Smooth muscle cell (in vitro differentiated cells): ENCODE results near the gene TIMM8B. TPM values are rescaled to one million over a fixed set of nuclear protein-coding genes. Genes with fewer than 3 reads are reported as not detected.

Source experiments
- DNase-seq: peaks from one replicate; lab custom pipeline; 2025; ENCODE audit not compliant: unreplicated experiment; lab: John Stamatoyannopoulos, UW
- H2AFZ ChIP-seq: fragments of 200-600 bp; sonication (generic); 2 replicates; pipeline ENCODE4 v1.6.0; 2016; ENCODE audit warnings: antibody characterized with exemption, low read depth, mild to moderate bottlenecking
- H3F3A ChIP-seq: fragments of 200-600 bp; sonication (generic); 2 replicates; pipeline ENCODE4 v1.6.0; 2017; ENCODE audit warnings: antibody characterized with exemption, low read depth
- H3K27ac ChIP-seq: fragments of 200-600 bp; sonication (generic); 2 replicates; pipeline ENCODE4 v1.5.1; 2016; ENCODE audit warnings: low read depth, mild to moderate bottlenecking
- H3K27me3 ChIP-seq: fragments of 200-600 bp; sonication (generic); 2 replicates; pipeline ENCODE4 v1.6.1; 2016; ENCODE audit warnings: low read depth, mild to moderate bottlenecking
- H3K36me3 ChIP-seq: fragments of 200-600 bp; sonication (generic); 2 replicates; pipeline ENCODE4 v1.5.1; 2016; ENCODE audit warnings: low read depth
- H3K4me1 ChIP-seq: fragments of 200-600 bp; sonication (generic); 2 replicates; pipeline ENCODE4 v1.5.1; 2016; ENCODE audit warnings: low read depth
- H3K4me2 ChIP-seq: fragments of 200-600 bp; sonication (generic); 2 replicates; pipeline ENCODE4 v1.6.0; 2016; ENCODE audit warnings: mild to moderate bottlenecking
- H3K4me3 ChIP-seq: fragments of 200-600 bp; sonication (generic); 2 replicates; pipeline ENCODE4 v1.5.1; 2016; ENCODE audit warnings: mild to moderate bottlenecking
- H3K79me2 ChIP-seq: fragments of 200-600 bp; sonication (generic); 2 replicates; pipeline ENCODE4 v1.6.0; 2016; ENCODE audit warnings: low read depth, mild to moderate bottlenecking
- H3K9ac ChIP-seq: fragments of 200-600 bp; sonication (generic); 2 replicates; pipeline ENCODE4 v1.6.0; 2016; ENCODE audit warnings: low read depth
- H3K9me3 ChIP-seq: fragments of 200-600 bp; sonication (generic); replicated peaks from 2 replicates; pipeline ENCODE4 v1.5.1; 2016; ENCODE audit warnings: low read depth
- H4K20me1 ChIP-seq: fragments of 200-600 bp; sonication (generic); 2 replicates; pipeline ENCODE4 v1.6.0; 2016; ENCODE audit warnings: low read depth
- WGBS: methylation state at CpG from one replicate; pipeline ENCODE4 v1.1.7; 2016; ENCODE audit warnings: low lambda C conversion rate; 5-methylcytosine and 5-hydroxymethylcytosine counted together
- polyA plus RNA-seq: library from polyadenylated mRNA; unstranded; fragments of >200 nt; fragmentation: Nextera tagmentation; extraction: Ambion mirVana; gene quantifications from 2 replicates; pipeline ENCODE4 v1.2.1, GENCODE V29; 2016
- total RNA-seq: library from RNA; depleted of rRNA; stranded (reverse); fragments of >200 nt; gene quantifications from 2 replicates; pipeline ENCODE4 v1.2.3, GENCODE V29; 2014
- TF ChIP-seq, protein P1 (sequence below): fragments of 200-600 bp; sonication (generic); IDR thresholded peaks from 2 replicates; pipeline ENCODE4 v1.5.1; 2017; ENCODE audit warnings: borderline replicate concordance, mild to moderate bottlenecking, antibody characterized with exemption; ENCODE audit not compliant: insufficient read depth, poor library complexity, severe bottlenecking

Gene TIMM8B
- total and polyA plus RNA-seq, 2 experiments from 2014 or later, result 55.7 to 79.8 TPM

DNA sequence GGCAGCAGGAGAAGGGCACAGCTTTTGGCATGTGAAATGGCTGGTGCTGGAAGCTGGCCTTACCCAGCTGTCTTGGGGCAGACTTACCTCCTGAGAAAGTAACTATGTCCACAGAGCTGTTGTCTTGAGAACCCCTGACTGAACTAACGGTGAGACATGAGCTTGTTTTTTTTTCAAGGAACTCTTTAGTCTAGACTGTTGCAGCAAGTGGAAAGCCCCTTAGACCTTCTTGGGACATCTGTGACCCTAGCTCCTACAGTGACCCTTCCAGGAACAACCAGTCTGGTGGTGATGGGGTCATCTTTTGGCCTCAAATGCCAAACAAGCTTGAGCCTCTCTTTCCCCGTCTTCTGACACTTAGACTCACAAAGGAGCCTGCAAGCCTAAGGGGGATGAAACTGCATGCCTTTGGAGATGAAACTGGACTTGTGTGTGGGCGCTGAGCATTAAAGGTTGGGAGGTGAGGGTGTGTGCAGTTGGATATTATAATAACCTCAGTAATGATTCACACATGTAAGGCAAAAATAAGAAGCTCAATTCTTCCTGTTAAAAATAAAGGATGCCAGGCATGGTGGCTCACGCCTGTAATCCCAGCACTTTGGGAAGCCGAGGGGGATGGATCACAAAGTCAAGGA, 35.5 kb upstream of the TIMM8B start:
- no peak overlapping the region for H3K27ac ChIP-seq
- no peak overlapping the region for H3K4me3 ChIP-seq
- no peaks in the 10 kb centered on the region for H4K20me1 ChIP-seq
- TF ChIP-seq, protein P1, sequence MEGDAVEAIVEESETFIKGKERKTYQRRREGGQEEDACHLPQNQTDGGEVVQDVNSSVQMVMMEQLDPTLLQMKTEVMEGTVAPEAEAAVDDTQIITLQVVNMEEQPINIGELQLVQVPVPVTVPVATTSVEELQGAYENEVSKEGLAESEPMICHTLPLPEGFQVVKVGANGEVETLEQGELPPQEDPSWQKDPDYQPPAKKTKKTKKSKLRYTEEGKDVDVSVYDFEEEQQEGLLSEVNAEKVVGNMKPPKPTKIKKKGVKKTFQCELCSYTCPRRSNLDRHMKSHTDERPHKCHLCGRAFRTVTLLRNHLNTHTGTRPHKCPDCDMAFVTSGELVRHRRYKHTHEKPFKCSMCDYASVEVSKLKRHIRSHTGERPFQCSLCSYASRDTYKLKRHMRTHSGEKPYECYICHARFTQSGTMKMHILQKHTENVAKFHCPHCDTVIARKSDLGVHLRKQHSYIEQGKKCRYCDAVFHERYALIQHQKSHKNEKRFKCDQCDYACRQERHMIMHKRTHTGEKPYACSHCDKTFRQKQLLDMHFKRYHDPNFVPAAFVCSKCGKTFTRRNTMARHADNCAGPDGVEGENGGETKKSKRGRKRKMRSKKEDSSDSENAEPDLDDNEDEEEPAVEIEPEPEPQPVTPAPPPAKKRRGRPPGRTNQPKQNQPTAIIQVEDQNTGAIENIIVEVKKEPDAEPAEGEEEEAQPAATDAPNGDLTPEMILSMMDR, result no peak
- no peak for DNase-seq
- no peak overlapping the region for H3K4me2 ChIP-seq
- no peak overlapping the region for H3K9ac ChIP-seq
- no peaks in the 10 kb centered on the region for H3K36me3 ChIP-seq
- H2AFZ ChIP-seq, result no peak overlapping the region
- H3K27me3 ChIP-seq, result no peaks in the 10 kb centered on the region
- H3F3A ChIP-seq, result peaks cover 5% of the 10 kb centered on the region
- H3K79me2 ChIP-seq, result no peaks in the 10 kb centered on the region
- no peaks in the 10 kb centered on the region for H3K4me1 ChIP-seq
- H3K9me3 ChIP-seq, result no peaks in the 10 kb centered on the region
- WGBS, result 87% methylated on average over 5 of the region's 5 CpGs

DNA sequence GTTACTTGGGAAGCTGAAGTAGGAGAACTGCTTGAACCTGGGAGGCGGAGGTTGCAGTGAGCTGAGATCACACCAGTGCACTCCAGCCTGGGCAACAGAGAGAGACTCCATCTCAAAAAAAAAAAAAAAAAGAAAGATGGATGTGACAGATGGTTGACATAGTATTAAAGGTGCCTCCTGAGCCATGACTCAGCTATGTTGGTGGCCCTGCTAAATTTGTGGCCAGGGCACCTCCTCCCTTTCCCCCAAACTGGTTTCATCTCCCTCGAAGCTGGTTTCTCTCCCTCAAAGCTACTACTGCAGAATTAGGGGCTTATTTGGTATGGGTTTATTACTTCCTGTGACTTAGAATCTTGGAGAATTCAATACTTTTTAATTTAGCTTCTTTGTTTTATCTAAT, 31.6 kb upstream of the TIMM8B start:
- Histone ChIP-seq H3K9ac (no peak overlapping the region), H2AFZ (no peak overlapping the region), H3K4me2 (no peak overlapping the region), H3F3A (peaks cover 5% of the 10 kb centered on the region), H3K4me3 (no peak overlapping the region), H3K36me3 (no peaks in the 10 kb centered on the region), H3K9me3 (no peaks in the 10 kb centered on the region), H3K4me1 (no peaks in the 10 kb centered on the region), H3K79me2 (no peaks in the 10 kb centered on the region), H4K20me1 (no peaks in the 10 kb centered on the region), H3K27ac (no peak overlapping the region), H3K27me3 (no peaks in the 10 kb centered on the region)
- WGBS, result 90% methylated on average over 2 of the region's 2 CpGs
- no peak for DNase-seq
- TF ChIP-seq, protein P1, result no peak

DNA sequence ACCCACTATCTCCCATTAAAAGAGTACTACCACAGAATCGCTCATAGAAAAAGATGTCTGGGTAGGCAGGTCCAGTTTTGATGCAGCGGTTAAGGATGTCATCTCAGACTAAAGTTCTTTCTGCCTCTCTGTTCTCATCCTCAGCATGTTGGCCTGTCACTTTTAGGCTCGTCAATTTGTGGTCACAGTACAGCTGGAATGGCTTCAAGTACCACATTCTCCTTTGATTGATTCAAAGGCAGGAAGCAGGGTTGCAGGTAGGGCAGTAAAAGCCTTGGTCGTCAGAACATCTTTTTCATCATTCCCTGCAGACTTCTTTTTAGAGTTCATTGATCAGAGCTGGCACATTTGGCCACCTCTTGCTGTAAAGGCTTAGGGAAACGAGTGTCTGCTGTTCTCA, 28.8 kb upstream of the TIMM8B start:
- 85% methylated on average over 5 of the region's 5 CpGs for WGBS
- Histone ChIP-seq H3K4me1 (no peaks in the 10 kb centered on the region), H4K20me1 (no peaks in the 10 kb centered on the region), H3K4me2 (no peak overlapping the region), H3K9me3 (no peaks in the 10 kb centered on the region), H3K27ac (no peak overlapping the region), H3K36me3 (no peaks in the 10 kb centered on the region), H3K27me3 (no peaks in the 10 kb centered on the region), H3K9ac (no peak overlapping the region), H3K79me2 (no peaks in the 10 kb centered on the region), H3K4me3 (no peak overlapping the region), H2AFZ (no peak overlapping the region), H3F3A (no peaks in the 10 kb centered on the region)
- DNase-seq, result no peak
- TF ChIP-seq, protein P1, result no peak

DNA sequence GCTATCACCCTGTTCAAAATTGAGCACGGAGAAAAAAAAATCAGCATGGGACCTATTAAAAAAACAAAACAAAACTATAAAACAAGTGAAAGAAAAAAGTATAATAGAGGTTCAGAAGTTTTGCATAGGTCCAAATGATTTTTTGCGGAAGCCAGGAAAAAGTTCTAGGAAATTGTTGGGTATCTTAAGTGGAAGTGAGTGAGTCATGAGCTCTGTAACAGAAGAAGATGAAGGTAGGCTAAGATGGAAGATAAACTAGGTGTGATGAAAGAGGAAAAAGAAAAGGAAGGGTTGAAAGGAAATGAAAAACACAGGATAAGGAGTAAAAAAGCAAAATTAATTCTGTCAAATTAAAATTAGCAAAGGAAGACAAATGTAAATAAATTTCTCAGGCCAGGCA, 27.9 kb upstream of the TIMM8B start:
- Histone ChIP-seq H3F3A (no peaks in the 10 kb centered on the region), H3K4me3 (no peak overlapping the region), H3K9me3 (no peaks in the 10 kb centered on the region), H3K36me3 (no peaks in the 10 kb centered on the region), H3K27ac (no peak overlapping the region), H3K4me2 (no peak overlapping the region), H2AFZ (no peak overlapping the region), H3K9ac (no peak overlapping the region), H3K4me1 (no peaks in the 10 kb centered on the region), H3K27me3 (no peaks in the 10 kb centered on the region), H3K79me2 (no peaks in the 10 kb centered on the region), H4K20me1 (no peaks in the 10 kb centered on the region)
- DNase-seq, result no peak
- 92% methylated on average over 2 of the region's 2 CpGs for WGBS
- TF ChIP-seq, protein P1, result no peak
